ENCODE data around the gene IL20RB.

DNA sequence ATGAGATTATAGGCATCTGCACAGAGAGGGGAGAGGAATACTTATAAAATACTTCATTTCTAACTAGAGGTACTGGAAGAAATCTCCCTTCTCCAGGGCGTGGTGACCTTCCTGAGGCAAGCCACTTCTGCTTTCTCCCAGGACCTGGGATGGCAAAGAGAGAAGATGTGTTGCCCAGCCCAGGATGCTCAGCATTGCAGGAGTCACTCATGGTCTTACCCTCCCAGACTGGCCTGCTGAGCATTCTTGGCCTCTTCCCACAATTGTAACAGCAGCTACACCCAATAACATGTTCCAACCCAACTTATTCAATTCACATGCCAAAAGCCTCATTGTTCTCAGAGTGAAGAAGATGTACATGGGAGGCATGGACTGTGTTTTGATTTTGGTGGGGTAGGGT is 37.9 kb downstream of the IL20RB start:
- TF ChIP-seq, protein P1, sequence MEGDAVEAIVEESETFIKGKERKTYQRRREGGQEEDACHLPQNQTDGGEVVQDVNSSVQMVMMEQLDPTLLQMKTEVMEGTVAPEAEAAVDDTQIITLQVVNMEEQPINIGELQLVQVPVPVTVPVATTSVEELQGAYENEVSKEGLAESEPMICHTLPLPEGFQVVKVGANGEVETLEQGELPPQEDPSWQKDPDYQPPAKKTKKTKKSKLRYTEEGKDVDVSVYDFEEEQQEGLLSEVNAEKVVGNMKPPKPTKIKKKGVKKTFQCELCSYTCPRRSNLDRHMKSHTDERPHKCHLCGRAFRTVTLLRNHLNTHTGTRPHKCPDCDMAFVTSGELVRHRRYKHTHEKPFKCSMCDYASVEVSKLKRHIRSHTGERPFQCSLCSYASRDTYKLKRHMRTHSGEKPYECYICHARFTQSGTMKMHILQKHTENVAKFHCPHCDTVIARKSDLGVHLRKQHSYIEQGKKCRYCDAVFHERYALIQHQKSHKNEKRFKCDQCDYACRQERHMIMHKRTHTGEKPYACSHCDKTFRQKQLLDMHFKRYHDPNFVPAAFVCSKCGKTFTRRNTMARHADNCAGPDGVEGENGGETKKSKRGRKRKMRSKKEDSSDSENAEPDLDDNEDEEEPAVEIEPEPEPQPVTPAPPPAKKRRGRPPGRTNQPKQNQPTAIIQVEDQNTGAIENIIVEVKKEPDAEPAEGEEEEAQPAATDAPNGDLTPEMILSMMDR (IDR thresholded peaks at IDR 0.05) = no peak
- TF ChIP-seq POLR2A (IDR thresholded peaks at IDR 0.05) = no peak

Measured in adrenal gland (tissue), 5 donors.